Measurements from ENCODE around the gene DOCK2. TPM values are rescaled to one million over a fixed set of nuclear protein-coding genes. Genes with fewer than 3 reads are reported as not detected.

The DOCK2 gene
- total RNA-seq, 3 donors from 2014 or later, result 13.4 to 43.8 (median 19.8) TPM

DNA sequence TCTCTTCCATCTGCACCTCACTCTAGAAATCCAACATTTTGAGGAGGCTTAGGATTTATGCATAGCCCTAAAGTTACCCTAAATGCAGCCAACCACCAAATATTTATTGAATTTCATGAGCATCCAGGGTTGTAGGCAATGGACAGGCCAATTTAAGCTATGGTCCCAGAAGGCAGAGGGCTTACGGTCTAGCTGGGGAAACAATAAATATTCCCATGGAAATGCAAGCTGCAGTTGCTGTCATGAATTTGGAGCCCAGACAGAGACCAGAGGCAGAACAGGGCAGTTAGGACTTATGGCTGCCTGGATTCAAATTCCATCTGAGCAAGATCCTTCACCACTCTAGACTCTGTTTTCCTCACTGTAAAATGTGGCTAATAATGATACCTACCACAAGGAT, 352.3 kb downstream of the DOCK2 start:
- no peaks in the 10 kb centered on the region for H3K27me3 ChIP-seq
- no peaks in the 10 kb centered on the region for H3K4me1 ChIP-seq
- DNase-seq (ENCODE audit: low spot score in 2 of 2), result no peak
- intact Hi-C loops (cut with DNase I; ENCODE audit: low total_unique reads), result no loop called here
- H3K9me3 ChIP-seq, result no peaks in the 10 kb centered on the region
- H3K36me3 ChIP-seq, result no peaks in the 10 kb centered on the region
- H3K27ac ChIP-seq, result no peak overlapping the region
- no peak for TF ChIP-seq POLR2A (IDR thresholded peaks at IDR 0.05)
- no peak for TF ChIP-seq POLR2AphosphoS5 (IDR thresholded peaks at IDR 0.05)
- TF ChIP-seq, protein P1, sequence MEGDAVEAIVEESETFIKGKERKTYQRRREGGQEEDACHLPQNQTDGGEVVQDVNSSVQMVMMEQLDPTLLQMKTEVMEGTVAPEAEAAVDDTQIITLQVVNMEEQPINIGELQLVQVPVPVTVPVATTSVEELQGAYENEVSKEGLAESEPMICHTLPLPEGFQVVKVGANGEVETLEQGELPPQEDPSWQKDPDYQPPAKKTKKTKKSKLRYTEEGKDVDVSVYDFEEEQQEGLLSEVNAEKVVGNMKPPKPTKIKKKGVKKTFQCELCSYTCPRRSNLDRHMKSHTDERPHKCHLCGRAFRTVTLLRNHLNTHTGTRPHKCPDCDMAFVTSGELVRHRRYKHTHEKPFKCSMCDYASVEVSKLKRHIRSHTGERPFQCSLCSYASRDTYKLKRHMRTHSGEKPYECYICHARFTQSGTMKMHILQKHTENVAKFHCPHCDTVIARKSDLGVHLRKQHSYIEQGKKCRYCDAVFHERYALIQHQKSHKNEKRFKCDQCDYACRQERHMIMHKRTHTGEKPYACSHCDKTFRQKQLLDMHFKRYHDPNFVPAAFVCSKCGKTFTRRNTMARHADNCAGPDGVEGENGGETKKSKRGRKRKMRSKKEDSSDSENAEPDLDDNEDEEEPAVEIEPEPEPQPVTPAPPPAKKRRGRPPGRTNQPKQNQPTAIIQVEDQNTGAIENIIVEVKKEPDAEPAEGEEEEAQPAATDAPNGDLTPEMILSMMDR (IDR thresholded peaks at IDR 0.05), result no peak
- no peak overlapping the region for H3K4me3 ChIP-seq

DNA sequence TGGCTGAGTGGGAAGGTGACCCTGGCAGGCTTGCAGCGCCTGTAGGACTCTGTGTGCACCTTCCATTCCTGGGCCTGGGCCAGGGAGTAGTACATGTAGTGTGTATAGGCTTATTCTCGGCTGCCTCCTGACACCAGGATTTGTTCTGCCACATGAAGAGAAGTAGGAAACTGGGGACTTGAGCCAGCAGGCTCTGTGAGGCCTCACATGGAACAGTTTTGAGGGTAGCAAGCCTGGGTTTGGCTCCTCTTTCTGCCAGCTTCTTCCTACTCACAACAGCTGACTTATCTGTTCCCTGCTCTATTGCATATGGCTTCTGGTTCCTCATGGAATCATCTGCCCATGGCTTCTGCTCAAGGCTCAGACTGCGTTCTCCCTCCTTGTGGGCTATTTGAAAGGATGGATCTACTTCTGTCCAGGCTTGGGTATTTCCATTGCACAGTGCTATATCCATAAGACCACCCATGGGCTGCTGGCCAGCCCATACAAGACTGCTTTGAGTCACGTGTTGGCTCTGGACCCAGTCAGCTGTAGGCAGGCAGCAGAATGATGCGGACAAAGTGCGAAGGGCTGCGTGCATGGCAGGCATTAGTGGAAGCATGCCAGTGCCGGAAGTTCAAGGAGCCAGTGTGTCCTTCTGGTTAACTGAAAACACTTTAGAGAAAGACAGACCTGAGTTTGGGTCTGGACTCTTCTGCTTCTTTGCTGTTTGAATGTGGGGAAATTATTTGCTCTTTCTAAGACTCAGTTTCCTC, 354.2 kb downstream of the DOCK2 start:
- intact Hi-C loops (cut with DNase I; ENCODE audit: low total_unique reads), result loop anchor here (2.0 to 5.0 kb wide), 2 partner anchors 62 to 921 kb away; no protein-coding TSS in a partner anchor
- DNase-seq (ENCODE audit: low spot score in 2 of 2), result no peak

DNA sequence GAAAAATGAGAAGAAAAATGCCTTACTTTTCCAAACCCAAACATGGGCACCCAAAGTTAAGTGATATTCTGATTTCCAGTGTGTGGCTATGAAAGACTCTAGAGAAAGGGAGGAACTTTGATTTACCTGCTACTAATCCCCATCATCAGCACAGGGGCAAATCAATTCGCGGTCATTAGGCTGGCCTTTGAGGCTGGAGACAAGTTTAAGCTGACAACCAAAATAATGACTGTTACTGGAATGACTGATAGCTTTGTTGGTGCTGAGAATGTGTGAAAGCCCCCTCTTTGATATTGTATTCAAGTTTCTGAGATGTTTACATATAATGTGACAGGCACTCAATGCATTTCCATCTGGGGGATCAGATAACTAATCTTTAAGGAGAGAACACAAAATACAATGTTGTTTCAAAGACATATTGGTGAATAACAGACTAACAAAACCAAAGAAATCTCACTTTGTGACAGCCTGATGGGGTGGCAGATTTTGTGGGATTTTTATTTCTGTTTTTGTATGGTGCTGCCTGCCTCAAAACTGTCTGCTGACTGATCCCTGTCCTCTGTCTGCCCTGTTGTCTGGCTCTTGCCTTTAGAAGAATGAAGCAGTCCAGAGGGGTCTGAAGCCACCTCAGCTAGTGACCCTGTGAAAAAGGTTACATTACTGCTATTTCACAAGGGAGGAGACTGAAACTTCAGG, 355.9 kb downstream of the DOCK2 start:
- no peak overlapping the region for H3K27ac ChIP-seq
- TF ChIP-seq, protein P1 (IDR thresholded peaks at IDR 0.05), result no peak
- TF ChIP-seq POLR2AphosphoS5 (IDR thresholded peaks at IDR 0.05) (no peak), POLR2A (IDR thresholded peaks at IDR 0.05) (no peak)
- H3K4me3 ChIP-seq, result no peak overlapping the region
- DNase-seq (ENCODE audit: low spot score in 2 of 2), result no peak
- no peaks in the 10 kb centered on the region for H3K27me3 ChIP-seq
- intact Hi-C loops (cut with DNase I; ENCODE audit: low total_unique reads), result loop anchor here (5.0 kb wide), 1 partner anchor 919 kb away; no protein-coding TSS in a partner anchor
- H3K4me1 ChIP-seq, result no peaks in the 10 kb centered on the region
- no peaks in the 10 kb centered on the region for H3K9me3 ChIP-seq
- no peaks in the 10 kb centered on the region for H3K36me3 ChIP-seq

More for the DNA sequence above, 354.2 kb downstream of the DOCK2 start:
- Histone ChIP-seq H3K4me1 (no peaks in the 10 kb centered on the region), H3K27ac (no peak overlapping the region), H3K27me3 (no peaks in the 10 kb centered on the region), H3K4me3 (no peak overlapping the region), H3K36me3 (no peaks in the 10 kb centered on the region), H3K9me3 (no peaks in the 10 kb centered on the region)
- TF ChIP-seq, protein P1 (IDR thresholded peaks at IDR 0.05), result no peak
- no peak for TF ChIP-seq POLR2AphosphoS5 (IDR thresholded peaks at IDR 0.05)
- no peak for TF ChIP-seq POLR2A (IDR thresholded peaks at IDR 0.05)

DNA sequence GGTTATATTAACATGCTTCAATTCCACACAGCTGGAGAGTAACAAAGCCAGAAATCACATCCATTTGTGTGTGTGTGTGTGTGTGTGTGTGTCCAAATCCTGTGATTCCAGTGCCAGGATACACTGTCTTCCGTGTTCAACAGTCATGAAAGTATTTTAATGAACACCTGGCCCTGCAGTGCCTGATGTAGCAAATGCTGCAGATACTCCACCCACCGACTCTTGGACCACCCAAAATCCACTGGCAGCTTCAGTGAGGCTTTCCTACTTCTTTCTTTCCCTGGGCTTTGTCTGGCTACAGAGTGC, 356.4 kb downstream of the DOCK2 start:
- Histone ChIP-seq H3K27ac (no peak overlapping the region), H3K27me3 (no peaks in the 10 kb centered on the region), H3K4me1 (no peaks in the 10 kb centered on the region), H3K36me3 (no peaks in the 10 kb centered on the region), H3K9me3 (no peaks in the 10 kb centered on the region), H3K4me3 (no peak overlapping the region)
- no peak for TF ChIP-seq POLR2AphosphoS5 (IDR thresholded peaks at IDR 0.05)
- TF ChIP-seq, protein P1 (IDR thresholded peaks at IDR 0.05), result no peak
- TF ChIP-seq POLR2A (IDR thresholded peaks at IDR 0.05), result no peak
- no peak for DNase-seq (ENCODE audit: low spot score in 2 of 2)
- intact Hi-C loops (cut with DNase I; ENCODE audit: low total_unique reads), result loop anchor here (5.0 kb wide), 1 partner anchor 919 kb away; no protein-coding TSS in a partner anchor

DNA sequence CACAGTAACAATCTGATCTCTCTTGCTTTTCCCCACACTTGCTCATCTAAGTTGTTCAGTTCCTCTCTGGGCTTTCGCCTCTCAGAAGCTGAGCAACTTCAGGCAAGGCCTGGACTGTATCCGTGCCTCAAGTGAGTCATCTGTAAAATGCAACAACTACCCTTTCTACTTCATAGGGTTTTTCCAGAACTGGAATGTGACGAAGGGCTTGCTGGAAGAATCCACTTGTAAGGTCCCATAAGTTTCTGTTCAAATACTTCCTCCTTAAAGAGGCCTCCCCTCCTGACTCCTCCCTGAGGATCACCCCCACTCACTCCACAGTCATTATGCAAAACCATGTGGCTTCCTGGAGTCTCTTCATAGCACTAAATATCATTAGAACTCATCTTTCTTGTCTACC, 360.7 kb downstream of the DOCK2 start:
- intact Hi-C loops (cut with DNase I; ENCODE audit: low total_unique reads), result no loop called here
- no peaks in the 10 kb centered on the region for H3K36me3 ChIP-seq
- no peaks in the 10 kb centered on the region for H3K4me1 ChIP-seq
- TF ChIP-seq, protein P1 (IDR thresholded peaks at IDR 0.05), result no peak
- TF ChIP-seq POLR2AphosphoS5 (IDR thresholded peaks at IDR 0.05), result no peak
- TF ChIP-seq POLR2A (IDR thresholded peaks at IDR 0.05), result no peak
- no peak overlapping the region for H3K4me3 ChIP-seq
- no peak overlapping the region for H3K27ac ChIP-seq
- no peaks in the 10 kb centered on the region for H3K27me3 ChIP-seq
- no peaks in the 10 kb centered on the region for H3K9me3 ChIP-seq
- DNase-seq (ENCODE audit: low spot score in 2 of 2), result no peak
